GM11168 (cell line): ENCODE measurements around the gene CR1.
"Not testable (repeated sequence)": the region's sequence is repeated elsewhere in the genome, so short reads cannot be mapped to it uniquely, and the experiment has no call there.

ENCODE experiments used
- in situ Hi-C: fragments of 300-500 bp; cut with MboI; formaldehyde crosslinking; loops from one replicate; pipeline ENCODE4 v1.12.0; 2022; ENCODE audit warnings: low sequenced_read_pairs; ENCODE audit not compliant: unreplicated experiment

The CR1 gene

GRCh38 chr1:207635569-207636186 lies 139.7 kb downstream of the CR1 start:
- in situ Hi-C loops, result not testable (repeated sequence)

- in situ Hi-C loops, result not testable (repeated sequence)
Observed at GRCh38 chr1:207638487-207639145, 142.7 kb downstream of the CR1 start.

- in situ Hi-C loops, result not testable (repeated sequence)
Observed at GRCh38 chr1:207639362-207639761, 143.4 kb downstream of the CR1 start.

- in situ Hi-C loops, result no loop called here
Observed at GRCh38 chr1:207644166-207644851, 148.4 kb downstream of the CR1 start.

GRCh38 chr1:207644852-207645634 lies 149.1 kb downstream of the CR1 start, which contains the start of gene CR1L:
Gene CR1L, plus strand, starts transcription at chr1:207645133. Its CDS starts 101 bp downstream, at chr1:207645234.
- in situ Hi-C loops, result no loop called here

- in situ Hi-C loops, result no loop called here
Observed at GRCh38 chr1:207645635-207646081, 149.7 kb downstream of the CR1 start.

- in situ Hi-C loops, result no loop called here
Observed at GRCh38 chr1:207646171-207646570, 150.2 kb downstream of the CR1 start.

GRCh38 chr1:207646944-207647579 lies 151.1 kb downstream of the CR1 start:
- in situ Hi-C loops, result no loop called here

- in situ Hi-C loops, result no loop called here
Observed at GRCh38 chr1:207647671-207648333, 151.8 kb downstream of the CR1 start.

GRCh38 chr1:207648334-207649209 lies 152.6 kb downstream of the CR1 start:
- in situ Hi-C loops, result no loop called here

- in situ Hi-C loops, result no loop called here
Observed at GRCh38 chr1:207649210-207649753, 153.3 kb downstream of the CR1 start.

- in situ Hi-C loops, result no loop called here
Observed at GRCh38 chr1:207649865-207650580, 154.1 kb downstream of the CR1 start.

GRCh38 chr1:207651583-207651982 lies 155.6 kb downstream of the CR1 start:
- in situ Hi-C loops, result no loop called here

- in situ Hi-C loops, result no loop called here
Observed at GRCh38 chr1:207654320-207654719, 158.4 kb downstream of the CR1 start.

GRCh38 chr1:207658408-207658807 lies 162.5 kb downstream of the CR1 start:
- in situ Hi-C loops, result no loop called here

- in situ Hi-C loops, result no loop called here
Observed at GRCh38 chr1:207658904-207659485, 163.0 kb downstream of the CR1 start.

- in situ Hi-C loops, result no loop called here
Observed at GRCh38 chr1:207659545-207660153, 163.7 kb downstream of the CR1 start.
